SK-N-SH (cell line): Measurements from ENCODE around the gene LDB2. TPM values are rescaled to one million over a fixed set of nuclear protein-coding genes. Genes with fewer than 3 reads are reported as not detected.
A peak's percentile ranks its signal among the peaks of the same experiment; 100 is the strongest.

Source experiments
- CTCF ChIA-PET: fragments of 300-600, 350-600 bp; formaldehyde crosslinking; extraction: SDS; loops from one replicate; lab custom pipeline; 2021; lab: Yijun Ruan, JAX
- POLR2A ChIA-PET: fragments of 350-600 bp; sonication (Branson Sonifier 250); formaldehyde crosslinking; extraction: SDS; loops from one replicate; lab custom pipeline; 2020; ENCODE audit warnings: antibody characterized with exemption, inconsistent platforms; lab: Yijun Ruan, JAX
- DNase-seq: peaks from one replicate; pipeline ENCODE4 v3.0.0; 2012
- H2AFZ ChIP-seq: fragments of 200-600 bp; sonication (generic); 2 replicates; pipeline ENCODE4 v1.8.1; 2016; ENCODE audit warnings: antibody characterized with exemption, mild to moderate bottlenecking, low read depth
- H3F3A ChIP-seq: fragments of 200-600 bp; sonication (generic); replicated peaks from 2 replicates; pipeline ENCODE3; 2016; ENCODE audit warnings: antibody characterized with exemption, mild to moderate bottlenecking; ENCODE audit not compliant: insufficient read depth
- H3K27ac ChIP-seq, 2 experiments: fragments of 200-500 bp in 1 of 2; fragments of 200-600 bp in 1 of 2; sonication (Bioruptor generic) in 1 of 2; sonication (generic), shearing (Covaris generic) in 1 of 2; 2 replicates each; pipeline versions ENCODE4 v1.5.1 to v1.6.1; 2014 to 2016; ENCODE audit warnings: low read depth in 2 of 2, inconsistent platforms in 1 of 2, low read length in 1 of 2, mild to moderate bottlenecking in 1 of 2, mixed read lengths in 1 of 2
- H3K27me3 ChIP-seq: fragments of 200-600 bp; sonication (generic), shearing (Covaris generic); 2 replicates; pipeline ENCODE4 v1.6.1; 2016; ENCODE audit warnings: mixed run types; ENCODE audit not compliant: insufficient read depth
- H3K36me3 ChIP-seq, 2 experiments: fragments of 200-500 bp in 1 of 2; fragments of 200-600 bp in 1 of 2; sonication (Bioruptor generic) in 1 of 2; sonication (generic) in 1 of 2; replicated peaks in 1 of 2; 2 replicates each; pipeline versions ENCODE3 to v1.5.1; 2014 to 2016; ENCODE audit warnings: low read length in 1 of 2, mild to moderate bottlenecking in 1 of 2; ENCODE audit not compliant: insufficient read depth in 2 of 2, control insufficient read depth in 1 of 2
- H3K4me1 ChIP-seq, 2 experiments: fragments of 200-500 bp in 1 of 2; fragments of 200-600 bp in 1 of 2; sonication (Bioruptor generic) in 1 of 2; sonication (generic), shearing (Covaris generic) in 1 of 2; 2 replicates each; pipeline versions ENCODE4 v1.5.1 to v1.6.1; 2014 to 2016; ENCODE audit warnings: low read depth in 1 of 2, low read length in 1 of 2, mixed run types in 1 of 2; ENCODE audit not compliant: insufficient read depth in 2 of 2, control insufficient read depth in 1 of 2
- H3K4me2 ChIP-seq: fragments of 200-600 bp; sonication (generic), shearing (Covaris generic); 2 replicates; pipeline ENCODE4 v1.6.1; 2017; ENCODE audit warnings: mixed run types
- H3K4me3 ChIP-seq, 2 experiments: fragments of 200-500 bp in 1 of 2; fragments of 200-600 bp in 1 of 2; sonication (Bioruptor generic) in 1 of 2; sonication (generic), shearing (Covaris generic) in 1 of 2; 2 replicates each; pipeline versions ENCODE4 v1.5.1 to v1.8.1; 2014 to 2016; ENCODE audit warnings: low read depth in 2 of 2, inconsistent platforms in 1 of 2, low read length in 1 of 2, mild to moderate bottlenecking in 1 of 2, mixed read lengths in 1 of 2, moderate library complexity in 1 of 2
- H3K79me2 ChIP-seq: fragments of 200-600 bp; sonication (generic); 2 replicates; pipeline ENCODE4 v1.8.1; 2017; ENCODE audit warnings: mild to moderate bottlenecking; ENCODE audit not compliant: insufficient read depth
- H3K9ac ChIP-seq: fragments of 200-600 bp; sonication (generic); 2 replicates; pipeline ENCODE4 v1.6.1; 2017; ENCODE audit warnings: mixed run types
- H3K9me2 ChIP-seq: fragments of 200-600 bp; sonication (generic); 2 replicates; pipeline ENCODE4 v1.6.1; 2017; ENCODE audit warnings: mixed run types
- H3K9me3 ChIP-seq: fragments of 200-600 bp; sonication (generic); 2 replicates; pipeline ENCODE4 v1.6.1; 2017; ENCODE audit warnings: mixed run types, mild to moderate bottlenecking, moderate library complexity
- H4K20me1 ChIP-seq: fragments of 200-600 bp; sonication (generic); 2 replicates; pipeline ENCODE4 v1.6.1; 2017; ENCODE audit warnings: mild to moderate bottlenecking, mixed run types; ENCODE audit not compliant: insufficient read depth
- CHD2 ChIP-seq: fragments of 150-350 bp; IDR thresholded peaks from 2 replicates; pipeline ENCODE4 v1.6.1; 2018; ENCODE audit warnings: low read length; ENCODE audit not compliant: partially characterized antibody
- CTCF ChIP-seq: fragments of 200-600 bp; sonication (generic); IDR thresholded peaks from 2 replicates; pipeline ENCODE4 v1.6.1; 2017; ENCODE audit warnings: antibody characterized with exemption, mild to moderate bottlenecking, moderate library complexity
- EZH2phosphoT487 ChIP-seq: fragments of 200-600 bp; sonication (generic); IDR thresholded peaks from 2 replicates; pipeline ENCODE4 v1.6.1; 2017; ENCODE audit warnings: low read depth, mixed run types, mild to moderate bottlenecking, antibody characterized with exemption, moderate library complexity, borderline replicate concordance
- FOSL2 ChIP-seq: IDR thresholded peaks from 2 replicates; pipeline ENCODE4 v1.4.0; 2012; ENCODE audit warnings: low read depth, mild to moderate bottlenecking, moderate library complexity, borderline replicate concordance
- FOXM1 ChIP-seq: IDR thresholded peaks from 2 replicates; pipeline ENCODE4 v1.4.0; 2012; ENCODE audit warnings: low read depth, mild to moderate bottlenecking
- GATA2 ChIP-seq: sonication (generic); formaldehyde crosslinking; IDR thresholded peaks from 2 replicates; pipeline ENCODE4 v1.5.0; 2020; ENCODE audit warnings: mild to moderate bottlenecking, missing genetic modification reagents
- NRF1 ChIP-seq: IDR thresholded peaks from 2 replicates; pipeline ENCODE4 v1.6.1; 2012; ENCODE audit warnings: low read depth, mild to moderate bottlenecking, low read length
- RAD21 ChIP-seq: IDR thresholded peaks from 2 replicates; pipeline ENCODE4 v1.6.1; 2012; ENCODE audit warnings: mild to moderate bottlenecking, low read length
- SMC3 ChIP-seq: IDR thresholded peaks from 2 replicates; pipeline ENCODE4 v1.6.1; 2012; ENCODE audit warnings: low read depth, low read length, improper control_type of control experiment
- TAF1 ChIP-seq: IDR thresholded peaks from 2 replicates; pipeline ENCODE4 v1.6.1; 2012; ENCODE audit warnings: low read depth, mild to moderate bottlenecking, low read length, moderate library complexity, borderline replicate concordance
- WGBS: methylation state at CpG from one replicate; pipeline ENCODE4 v1.1.6; 2017; ENCODE audit warnings: low lambda C conversion rate; 5-methylcytosine and 5-hydroxymethylcytosine counted together
- polyA plus RNA-seq, 3 experiments: library from polyadenylated mRNA; depleted of rRNA; stranded (reverse); fragments of >200 nt; gene quantifications; 2 replicates each; pipeline ENCODE4 v1.2.3, GENCODE V29; 2012

LDB2 gene
- polyA plus RNA-seq, 1 of the 3 experiments (the other 2 are of a cell fraction), result 11.0 TPM

DNA sequence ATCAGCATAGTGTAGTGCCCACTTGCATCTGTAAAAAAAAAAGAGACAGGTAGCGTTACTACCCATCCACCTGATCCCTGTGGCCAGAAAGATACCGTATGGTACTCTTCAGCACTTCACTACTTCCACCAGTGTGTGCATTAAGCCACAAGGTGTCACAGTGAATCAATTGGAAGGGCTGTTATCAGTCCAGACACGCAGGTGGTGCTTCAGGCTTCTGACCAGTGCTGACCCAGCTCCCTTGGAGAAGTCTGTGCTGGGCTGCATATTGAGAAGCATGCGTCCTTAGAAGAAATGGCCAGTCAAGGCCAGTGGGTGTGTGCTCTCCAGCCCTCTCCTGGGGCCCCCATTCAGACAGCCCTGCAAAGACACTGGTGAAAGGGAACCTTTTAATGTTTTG lies 10.6 kb downstream of the LDB2 start:
- WGBS, result 96% methylated on average over 4 of the region's 4 CpGs
- Histone ChIP-seq H3F3A (peaks cover 4% of the 10 kb centered on the region), H3K79me2 (peaks cover 60% of the 10 kb centered on the region), H3K4me2 (no peak overlapping the region), H3K36me3 (peaks cover 0 to 25% of the 10 kb centered on the region in 2 experiments), H3K4me3 (no peak overlapping the region), H3K27me3 (no peaks in the 10 kb centered on the region), H3K27ac (no peak overlapping the region), H2AFZ (no peak overlapping the region), H3K4me1 (peaks cover 0 to 15% of the 10 kb centered on the region in 2 experiments; a peak in 1 of 4 replicates), H4K20me1 (no peaks in the 10 kb centered on the region), H3K9ac (no peak overlapping the region), H3K9me2 (no peaks in the 10 kb centered on the region), H3K9me3 (no peaks in the 10 kb centered on the region)
- DNase-seq, result no peak
- ChIA-PET POLR2A (interaction anchor here (0.6 kb wide), 1 partner anchor 42 kb away, joined by 5 read pairs; no protein-coding TSS in a partner anchor), CTCF (interaction anchor here (1.5 kb wide), 1 partner anchor 436 kb away, joined by 5 read pairs; no protein-coding TSS in a partner anchor)
- TF ChIP-seq RAD21 (no peak), TAF1 (no peak)

DNA sequence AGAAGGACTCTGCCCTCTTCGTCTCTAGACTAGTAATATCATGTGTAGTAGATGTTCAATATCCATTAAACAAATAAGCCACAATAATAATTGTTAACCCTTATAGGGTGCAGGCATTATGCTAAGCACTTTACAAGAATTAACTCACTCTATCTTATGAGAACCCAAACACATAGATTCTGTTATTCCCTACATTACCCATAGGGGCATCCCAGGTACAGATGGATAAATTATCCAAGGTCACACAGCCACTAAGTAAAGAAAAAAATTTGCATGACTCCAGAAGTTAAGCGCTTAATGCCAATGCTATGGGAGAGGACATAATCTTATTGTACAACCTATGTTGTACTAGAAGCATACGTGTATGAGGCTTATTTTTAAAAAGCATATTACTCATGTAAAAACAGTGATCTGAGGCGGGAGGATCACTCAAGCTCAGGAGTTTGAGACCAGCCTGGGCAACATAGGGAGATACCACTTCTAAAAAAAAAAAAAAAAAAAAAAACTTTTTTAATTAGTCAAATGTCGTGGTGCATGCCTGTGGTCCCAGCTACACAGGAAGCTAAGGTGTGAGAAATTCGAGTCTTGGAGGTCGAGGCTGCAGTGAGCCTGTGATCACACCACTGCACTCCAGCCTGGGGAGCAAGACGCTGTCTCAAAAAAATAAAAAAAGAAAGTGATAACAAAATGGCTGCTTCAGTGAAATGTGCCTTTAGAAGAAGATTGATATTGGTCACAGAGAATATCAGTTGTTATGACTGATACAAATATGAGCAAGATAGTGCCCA lies 13.6 kb downstream of the LDB2 start:
- no peak overlapping the region for H3K9ac ChIP-seq
- H3K27ac ChIP-seq, result no peak overlapping the region
- H3K9me2 ChIP-seq, result no peaks in the 10 kb centered on the region
- no peak overlapping the region for H3K4me2 ChIP-seq
- H3K4me1 ChIP-seq, result peaks cover 0 to 6% of the 10 kb centered on the region in 2 experiments; a peak in 1 of 4 replicates
- H4K20me1 ChIP-seq, result no peaks in the 10 kb centered on the region
- no peak for DNase-seq
- H2AFZ ChIP-seq, result no peak overlapping the region
- no peaks in the 10 kb centered on the region for H3K9me3 ChIP-seq
- ChIA-PET POLR2A (no interaction called here), CTCF (no interaction called here)
- no peaks in the 10 kb centered on the region for H3K27me3 ChIP-seq
- H3K36me3 ChIP-seq, result peaks cover 0 to 30% of the 10 kb centered on the region in 2 experiments
- TF ChIP-seq CTCF (peak; percentile 44), NRF1 (no peak), SMC3 (no peak), FOXM1 (no peak)
- TF ChIP-seq, all 33 proteins: peak for 1
- peaks cover 11% of the 10 kb centered on the region for H3F3A ChIP-seq
- no peak overlapping the region for H3K4me3 ChIP-seq
- WGBS, result 87% methylated on average over 8 of the region's 8 CpGs
- peaks cover 31% of the 10 kb centered on the region for H3K79me2 ChIP-seq

DNA sequence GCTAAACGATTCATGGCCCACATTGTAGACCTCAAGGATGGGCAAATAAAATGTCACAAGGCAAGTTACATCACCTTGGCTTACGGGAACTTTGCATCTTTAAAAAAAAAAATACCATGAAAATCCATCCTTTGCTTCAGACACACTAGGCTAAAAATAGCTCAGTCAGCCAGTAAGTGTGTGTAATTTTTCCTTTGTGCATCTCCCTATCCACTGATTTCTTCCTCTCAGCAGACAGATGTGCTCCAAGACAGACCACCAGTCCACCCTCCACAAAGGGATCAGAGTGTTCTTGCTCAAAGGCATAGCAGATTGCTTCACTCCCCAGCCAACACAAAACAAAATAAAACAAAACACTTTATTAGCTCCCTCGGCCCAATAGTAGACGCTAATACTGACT lies 14.6 kb downstream of the LDB2 start:
- Histone ChIP-seq H4K20me1 (no peaks in the 10 kb centered on the region), H3K9me3 (no peaks in the 10 kb centered on the region), H3K9ac (no peak overlapping the region), H3K4me1 (peaks cover 0 to 6% of the 10 kb centered on the region in 2 experiments; a peak in 1 of 4 replicates), H3K79me2 (peaks cover 20% of the 10 kb centered on the region), H3K4me3 (no peak overlapping the region), H3F3A (peaks cover 11% of the 10 kb centered on the region), H3K27me3 (no peaks in the 10 kb centered on the region), H3K4me2 (no peak overlapping the region), H2AFZ (no peak overlapping the region), H3K9me2 (no peaks in the 10 kb centered on the region), H3K27ac (peak overlapping the region in 1 of 2 experiments; percentile 28; a peak in 2 of 4 replicates), H3K36me3 (peaks cover 0 to 32% of the 10 kb centered on the region in 2 experiments)
- TF ChIP-seq GATA2 (CRISPR knock-in tag) (no peak), FOSL2 (no peak), EZH2phosphoT487 (no peak), SMC3 (no peak), TAF1 (no peak), CHD2 (no peak)
- no peak for DNase-seq
- WGBS, result 82% methylated on average over 4 of the region's 4 CpGs
- ChIA-PET POLR2A (no interaction called here), CTCF (no interaction called here)
